HG03064 (cell line): Measurements from ENCODE around the gene FCAMR.

ENCODE experiments used
- ATAC-seq: cut with Tn5 transposase; IDR thresholded peaks from one replicate; pipeline ENCODE4 v1.9.1; 2021; ENCODE audit warnings: low read depth; ENCODE audit not compliant: unreplicated experiment

FCAMR gene

GRCh38 chr1:207000651-207001291, 30.5 kb upstream of the FCAMR start:
- ATAC-seq, result no peak

- ATAC-seq, result no peak
These were observed 28.6 kb upstream of the FCAMR start for GRCh38 chr1:206998816-206999215.

GRCh38 chr1:206992790-206993189, 22.5 kb upstream of the FCAMR start:
- no peak for ATAC-seq

GRCh38 chr1:206987873-206988272, 17.6 kb upstream of the FCAMR start:
- no peak for ATAC-seq

- ATAC-seq, result no peak
These were observed 16.6 kb upstream of the FCAMR start for GRCh38 chr1:206986885-206987284.

GRCh38 chr1:206986402-206986801, 16.1 kb upstream of the FCAMR start:
- ATAC-seq, result no peak

GRCh38 chr1:206985162-206985749, 15.0 kb upstream of the FCAMR start:
- no peak for ATAC-seq

GRCh38 chr1:206982216-206982615, 12.0 kb upstream of the FCAMR start:
- no peak for ATAC-seq

- ATAC-seq, result no peak
These were observed 9.3 kb upstream of the FCAMR start for GRCh38 chr1:206979379-206980043.

- ATAC-seq, result no peak
These were observed 8.0 kb upstream of the FCAMR start for GRCh38 chr1:206978259-206978658.

- no peak for ATAC-seq
These were observed 5.0 kb upstream of the FCAMR start for GRCh38 chr1:206975306-206975705.

- no peak for ATAC-seq
These were observed 3.9 kb upstream of the FCAMR start for GRCh38 chr1:206974140-206974539.

- no peak for ATAC-seq
These were observed 2.5 kb upstream of the FCAMR start for GRCh38 chr1:206972728-206973127.

GRCh38 chr1:206971029-206971655, 882 bp upstream of the FCAMR start:
- ATAC-seq, result no peak

- no peak for ATAC-seq
These were observed 1.2 kb downstream of the FCAMR start for GRCh38 chr1:206969090-206969489.

- no peak for ATAC-seq
These were observed 3.0 kb downstream of the FCAMR start for GRCh38 chr1:206967096-206967849.

- ATAC-seq, result no peak
These were observed 4.5 kb downstream of the FCAMR start for GRCh38 chr1:206965781-206966180.

GRCh38 chr1:206963740-206964139, 6.5 kb downstream of the FCAMR start:
- ATAC-seq, result no peak

GRCh38 chr1:206963119-206963712, 7.0 kb downstream of the FCAMR start:
- no peak for ATAC-seq

GRCh38 chr1:206962272-206962671, 8.0 kb downstream of the FCAMR start:
- no peak for ATAC-seq

- no peak for ATAC-seq
These were observed 8.6 kb downstream of the FCAMR start for GRCh38 chr1:206961668-206962067.
